Endothelial cell of umbilical vein (primary cell): ENCODE data around the gene CCDC85B. TPM values are rescaled to one million over a fixed set of nuclear protein-coding genes. Genes with fewer than 3 reads are reported as not detected.

Experiments used
- BruUV-seq: library from RNA; stranded (reverse); fragments of 400-500 nt; replicated peaks from 2 replicates; lab custom pipeline; 2021; lab: Mats Ljungman, UMichigan
- CTCF ChIA-PET: fragments of 300-600, 350-600 bp; sonication (Branson Sonifier 250); formaldehyde crosslinking; loops from one replicate; lab custom pipeline; 2021; ENCODE audit warnings: antibody characterized with exemption, inconsistent platforms; lab: Charles Lee
- POLR2A ChIA-PET: fragments of 300-600, 350-600 bp; sonication (Branson Sonifier 250); formaldehyde crosslinking; loops from one replicate; lab custom pipeline; 2021; ENCODE audit warnings: antibody characterized with exemption, inconsistent platforms; lab: Charles Lee
- DNase-seq: peaks from one replicate; pipeline ENCODE4 v3.0.0-alpha.2; 2011; ENCODE audit warnings: low read depth, low spot score
- FAIRE-seq: peaks from 2 replicates; lab custom pipeline; 2011; peaks lifted over from hg19 to GRCh38; lab: Jason Lieb, UNC
- H2AFZ ChIP-seq: 2 replicates; pipeline ENCODE4 v1.6.0; 2012; ENCODE audit warnings: low read depth, low read length, control low read depth, inconsistent platforms
- H3K27ac ChIP-seq: 2 replicates; pipeline ENCODE4 v1.5.1; 2011; ENCODE audit warnings: low read depth, mild to moderate bottlenecking, control low read depth, low read length, moderate library complexity; ENCODE audit not compliant: insufficient read depth
- H3K27me3 ChIP-seq, 2 experiments: 2 replicates each; pipeline versions ENCODE4 v1.6.0 to v1.6.1; 2011; ENCODE audit warnings: low read length in 2 of 2, mixed read lengths in 1 of 2; ENCODE audit not compliant: control insufficient read depth in 2 of 2, insufficient read depth in 2 of 2
- H3K36me3 ChIP-seq, 2 experiments: 2 replicates in 1 of 2; 3 replicates in 1 of 2; pipeline ENCODE4 v1.5.1; 2011; ENCODE audit warnings: low read length in 2 of 2, mild to moderate bottlenecking in 1 of 2, moderate library complexity in 1 of 2; ENCODE audit not compliant: control insufficient read depth in 2 of 2, insufficient read depth in 2 of 2; ENCODE audit errors: extremely low read depth in 1 of 2
- H3K4me1 ChIP-seq: 3 replicates; pipeline ENCODE4 v1.5.1; 2011; ENCODE audit warnings: mild to moderate bottlenecking, low read length; ENCODE audit not compliant: control insufficient read depth, insufficient read depth; ENCODE audit errors: extremely low read depth
- H3K4me2 ChIP-seq: 2 replicates; pipeline ENCODE4 v1.6.1; 2011; ENCODE audit warnings: low read length, control low read depth, mixed read lengths; ENCODE audit not compliant: insufficient read depth
- H3K4me3 ChIP-seq, 3 experiments: fragments of 200-600 bp in 1 of 3; sonication (generic), shearing (Covaris generic) in 1 of 3; replicated peaks in 1 of 3; 2 replicates each; pipeline ENCODE4 v1.5.1; 2011 to 2016; ENCODE audit warnings: control low read depth in 3 of 3, low read length in 3 of 3, mild to moderate bottlenecking in 2 of 3, inconsistent platforms in 1 of 3, low read depth in 1 of 3, moderate library complexity in 1 of 3; ENCODE audit not compliant: insufficient read depth in 1 of 3
- H3K79me2 ChIP-seq: 2 replicates; pipeline ENCODE4 v1.6.0; 2012; ENCODE audit warnings: low read length, inconsistent platforms; ENCODE audit not compliant: control insufficient read depth, insufficient read depth
- H3K9ac ChIP-seq: replicated peaks from 2 replicates; pipeline ENCODE3; 2011; ENCODE audit warnings: low read length, control low read depth; ENCODE audit not compliant: insufficient read depth; ENCODE audit errors: extremely low read depth
- H3K9me1 ChIP-seq: replicated peaks from 3 replicates; pipeline ENCODE4 v1.6.0; 2011; ENCODE audit warnings: mild to moderate bottlenecking, low read length; ENCODE audit not compliant: control insufficient read depth, insufficient read depth; ENCODE audit errors: extremely low read depth
- H3K9me3 ChIP-seq: replicated peaks from 2 replicates; pipeline ENCODE4 v1.5.1; 2012; ENCODE audit warnings: low read length, inconsistent platforms; ENCODE audit not compliant: control insufficient read depth, insufficient read depth
- H4K20me1 ChIP-seq: replicated peaks from 2 replicates; pipeline ENCODE3; 2011; ENCODE audit warnings: mild to moderate bottlenecking, low read length; ENCODE audit not compliant: control insufficient read depth, insufficient read depth; ENCODE audit errors: extremely low read depth
- CTCF ChIP-seq, 2 donors: IDR thresholded peaks; 1 replicate in 1 of 2; 2 replicates in 1 of 2; pipeline ENCODE4 v1.5.1; 2011; ENCODE audit warnings: low read length in 2 of 2, mild to moderate bottlenecking in 2 of 2, moderate library complexity in 2 of 2, control low read depth in 1 of 2, inconsistent platforms in 1 of 2, low read depth in 1 of 2; ENCODE audit not compliant: insufficient read depth in 1 of 2; ENCODE audit errors: extremely low read depth in 1 of 2
- EZH2 ChIP-seq: IDR thresholded peaks from 2 replicates; pipeline ENCODE4 v1.6.1; 2012; ENCODE audit warnings: borderline replicate concordance, low read depth, mild to moderate bottlenecking, moderate library complexity, low read length, inconsistent platforms; ENCODE audit not compliant: severe bottlenecking
- FOS ChIP-seq: IDR thresholded peaks from 2 replicates; pipeline ENCODE4 v1.6.1; 2011; ENCODE audit warnings: mild to moderate bottlenecking, low read length, moderate library complexity, borderline replicate concordance; ENCODE audit not compliant: insufficient read depth
- GATA2 ChIP-seq: IDR thresholded peaks from 2 replicates; pipeline ENCODE4 v1.7.0; 2011; ENCODE audit warnings: low read depth, mild to moderate bottlenecking, moderate library complexity, mixed read lengths, low read length; ENCODE audit not compliant: insufficient read length, insufficient read depth
- JUN ChIP-seq: IDR thresholded peaks from 2 replicates; pipeline ENCODE4 v1.6.1; 2011; ENCODE audit warnings: borderline replicate concordance, low read depth; ENCODE audit not compliant: insufficient read length, insufficient read depth
- MAX ChIP-seq: IDR thresholded peaks from 2 replicates; pipeline ENCODE4 v1.6.1; 2011; ENCODE audit not compliant: insufficient read depth, insufficient read length
- MYC ChIP-seq: IDR thresholded peaks from one replicate; pipeline ENCODE4 v1.6.1; 2011; ENCODE audit warnings: mild to moderate bottlenecking, low read depth, low read length
- POLR2A ChIP-seq: IDR thresholded peaks from 2 replicates; pipeline ENCODE4 v1.6.1; 2012; ENCODE audit warnings: low read depth, mild to moderate bottlenecking, control low read depth, low read length
- POLR2AphosphoS5 ChIP-seq: IDR thresholded peaks from 2 replicates; pipeline ENCODE4 v1.6.1; 2012; ENCODE audit warnings: low read depth, mild to moderate bottlenecking, control low read depth, low read length, moderate library complexity; ENCODE audit not compliant: insufficient read depth
- dilution Hi-C: fragments of 300-500 bp; cut with MboI; formaldehyde crosslinking; loops from one replicate; pipeline ENCODE4 v1.15.0; 2019; ENCODE audit warnings: low sequenced_read_pairs; ENCODE audit not compliant: extremely low pct_ligation_motif_present
- intact Hi-C: fragments of 100-400 bp; cut with micrococcal nuclease; formaldehyde crosslinking; loops from one replicate; pipeline ENCODE4 v1.10.0; 2022
- polyA plus RNA-seq, 4 experiments: library from polyadenylated mRNA; depleted of rRNA in 3 of 4; stranded (reverse) in 3 of 4; unstranded in 1 of 4; fragments of >200 nt; gene quantifications; 2 replicates each; pipeline versions ENCODE4 v1.2.1 to v1.2.3, GENCODE V29; 2011 to 2012; ENCODE audit warnings: missing spikeins in 1 of 4
- total RNA-seq: library from RNA; stranded (reverse); gene quantifications from 2 replicates; pipeline ENCODE4 v1.2.3, GENCODE V29; 2021

Gene CCDC85B
- total and polyA plus RNA-seq, 2 donors (not counting 3 experiments of a cell fraction or from before 2014, with no cell fraction given), result 105 to 107 TPM

DNA sequence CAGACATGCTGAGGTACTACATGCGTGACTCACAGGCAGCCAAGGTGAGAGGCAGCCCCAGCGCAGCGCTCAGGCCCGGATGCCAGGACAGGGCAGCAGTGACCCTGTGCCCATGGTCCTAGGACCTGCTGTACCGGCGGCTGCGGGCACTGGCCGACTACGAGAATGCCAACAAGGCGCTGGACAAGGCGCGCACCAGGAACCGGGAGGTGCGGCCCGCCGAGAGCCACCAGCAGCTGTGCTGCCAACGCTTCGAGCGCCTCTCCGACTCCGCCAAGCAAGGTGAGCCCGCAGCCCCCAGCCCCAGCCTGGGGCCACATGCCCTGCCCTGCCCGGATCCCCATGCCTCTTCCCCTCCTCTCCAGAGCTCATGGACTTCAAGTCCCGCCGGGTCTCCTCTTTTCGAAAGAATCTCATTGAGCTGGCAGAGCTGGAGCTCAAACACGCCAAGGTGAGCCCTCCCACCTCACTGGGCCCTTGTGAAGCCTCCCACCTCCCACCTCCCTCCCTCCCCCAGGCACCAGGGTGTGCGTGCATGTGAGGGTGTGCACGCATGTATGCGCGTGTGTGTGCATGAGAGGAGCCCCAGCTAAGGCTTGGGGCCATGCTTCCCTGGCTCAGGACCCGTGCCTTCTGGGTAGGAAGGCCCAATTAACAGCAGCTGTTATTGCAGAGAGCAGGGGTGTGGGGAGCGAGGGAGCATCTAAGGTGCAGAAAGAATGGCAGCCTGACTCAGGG lies 37.8 kb upstream of the CCDC85B start:
- Histone ChIP-seq H3K4me3 (no peak overlapping the region), H3K4me1 (peaks cover 15% of the 10 kb centered on the region), H4K20me1 (peaks cover 9% of the 10 kb centered on the region), H3K4me2 (no peak overlapping the region), H2AFZ (no peak overlapping the region), H3K79me2 (peaks cover 46% of the 10 kb centered on the region), H3K9ac (no peak overlapping the region), H3K27ac (no peak overlapping the region), H3K36me3 (peaks cover 36 to 44% of the 10 kb centered on the region in 2 experiments), H3K9me1 (no peaks in the 10 kb centered on the region), H3K9me3 (no peaks in the 10 kb centered on the region), H3K27me3 (no peaks in the 10 kb centered on the region)
- intact Hi-C loops (no loop called here), dilution Hi-C loops (no loop called here)
- no peak for DNase-seq
- TF ChIP-seq FOS, result no peak
- TF ChIP-seq EZH2, result no peak
- TF ChIP-seq POLR2A, result no peak
- TF ChIP-seq JUN, result no peak
- TF ChIP-seq POLR2AphosphoS5, result no peak
- TF ChIP-seq MYC, result no peak
- TF ChIP-seq MAX, result no peak
- no peak for TF ChIP-seq GATA2
- TF ChIP-seq CTCF (IDR thresholded peaks at IDR 0.05; ENCODE audit: extremely low read depth in 1 of 2, insufficient read depth in 1 of 2, low read depth in 1 of 2, low read length in 2 of 2), result no peak
- no TSS peak for BruUV-seq
- POLR2A ChIA-PET, result interaction anchor here (1.2 kb wide), 1 partner anchor 37 kb away, joined by 3 read pairs; no protein-coding TSS in a partner anchor
- CTCF ChIA-PET, result interaction anchor here (0.9 to 3.7 kb wide), 4 partner anchors 14 to 72 kb away, joined by 3 to 18 read pairs (median 5); partner anchors contain the start of gene FIBP
- FAIRE-seq, result no peak
